GM19025 (cell line): ENCODE results near the gene SLC4A11.

Experiments
- ATAC-seq: cut with Tn5 transposase; IDR thresholded peaks from one replicate; pipeline ENCODE4 v1.9.1; 2021; ENCODE audit warnings: mild to moderate bottlenecking, low read depth, moderate library complexity; ENCODE audit not compliant: unreplicated experiment

The SLC4A11 gene

DNA sequence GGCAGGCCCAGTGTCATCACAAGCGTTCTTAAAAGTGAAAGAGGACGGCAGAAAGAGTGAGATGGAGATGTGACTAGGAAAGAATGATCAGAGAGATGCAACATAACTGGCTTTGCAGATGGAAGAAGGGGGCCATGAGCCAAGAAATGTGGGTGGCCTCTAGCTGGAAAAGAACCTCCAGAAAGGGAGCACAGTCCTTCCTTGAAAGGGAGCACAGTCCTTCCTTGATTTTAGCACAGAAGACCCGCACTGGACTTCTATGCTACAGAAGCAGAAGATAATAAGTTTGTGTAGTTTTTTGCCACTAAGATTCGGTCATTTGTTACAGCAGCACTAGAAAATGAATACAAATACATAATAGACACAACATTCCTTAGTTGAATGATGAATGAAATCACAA lies 58.7 kb downstream of the SLC4A11 start:
- no peak for ATAC-seq

GRCh38 chr20:3177746-3178485 lies 61.1 kb downstream of the SLC4A11 start:
- no peak for ATAC-seq
